HG03060 (cell line): ENCODE data around the gene MCCD1.
"Not testable (repeated sequence)": the region's sequence is repeated elsewhere in the genome, so short reads cannot be mapped to it uniquely, and the experiment has no call there.

Experiments
- ATAC-seq: cut with Tn5 transposase; IDR thresholded peaks from one replicate; pipeline ENCODE4 v1.9.1; 2021; ENCODE audit warnings: low read depth, moderate number of reproducible peaks; ENCODE audit not compliant: unreplicated experiment

Gene MCCD1

GRCh38 chr6:31528821-31529328 lies at the start of gene MCCD1:
TSS of gene MCCD1 (plus strand) at chr6:31528962. CDS start at chr6:31529015, 53 bp downstream.
- no peak for ATAC-seq

GRCh38 chr6:31479151-31479932 lies 49.4 kb upstream of the MCCD1 start:
- no peak for ATAC-seq

GRCh38 chr6:31479933-31480535 lies 48.7 kb upstream of the MCCD1 start:
- no peak for ATAC-seq

- ATAC-seq = no peak
These were observed 48.2 kb upstream of the MCCD1 start for GRCh38 chr6:31480574-31480973.

GRCh38 chr6:31483392-31483791 lies 45.4 kb upstream of the MCCD1 start:
- no peak for ATAC-seq

GRCh38 chr6:31485055-31485454 lies 43.7 kb upstream of the MCCD1 start:
- no peak for ATAC-seq

- ATAC-seq = not testable (repeated sequence)
These were observed 42.5 kb upstream of the MCCD1 start for GRCh38 chr6:31486065-31486837.

- not testable (repeated sequence) for ATAC-seq
These were observed 41.1 kb upstream of the MCCD1 start for GRCh38 chr6:31487674-31488073.

GRCh38 chr6:31489086-31489485 lies 39.7 kb upstream of the MCCD1 start:
- no peak for ATAC-seq

- no peak for ATAC-seq
These were observed 38.5 kb upstream of the MCCD1 start for GRCh38 chr6:31490115-31490873.

GRCh38 chr6:31493550-31493874 lies 35.2 kb upstream of the MCCD1 start:
- not testable (repeated sequence) for ATAC-seq

GRCh38 chr6:31493875-31494694 lies 34.7 kb upstream of the MCCD1 start:
- ATAC-seq = no peak

GRCh38 chr6:31495580-31495979 lies 33.2 kb upstream of the MCCD1 start:
- ATAC-seq = no peak

GRCh38 chr6:31496826-31497225 lies 31.9 kb upstream of the MCCD1 start:
- ATAC-seq = not testable (repeated sequence)

- ATAC-seq = no peak
These were observed 31.0 kb upstream of the MCCD1 start, which contains the start of gene MICB for GRCh38 chr6:31497531-31498476. TSS of gene MICB (plus strand) at chr6:31498145. CDS start at chr6:31498194, 49 bp downstream.

GRCh38 chr6:31498748-31499147 lies 30.0 kb upstream of the MCCD1 start:
- ATAC-seq = no peak

GRCh38 chr6:31499648-31500047 lies 29.1 kb upstream of the MCCD1 start:
- not testable (repeated sequence) for ATAC-seq

- no peak for ATAC-seq
These were observed 26.2 kb upstream of the MCCD1 start for GRCh38 chr6:31502586-31502985.
